GM21447 (cell line): ENCODE measurements around the gene SPTLC1.
"Not testable (repeated sequence)": the region's sequence is repeated elsewhere in the genome, so short reads cannot be mapped to it uniquely, and the experiment has no call there.

Source experiments
- ATAC-seq: cut with Tn5 transposase; IDR thresholded peaks from one replicate; pipeline ENCODE4 v1.9.1; 2021; ENCODE audit not compliant: unreplicated experiment

The SPTLC1 gene

GRCh38 chr9:92035687-92036410 lies 79.4 kb downstream of the SPTLC1 start:
- no peak for ATAC-seq

DNA sequence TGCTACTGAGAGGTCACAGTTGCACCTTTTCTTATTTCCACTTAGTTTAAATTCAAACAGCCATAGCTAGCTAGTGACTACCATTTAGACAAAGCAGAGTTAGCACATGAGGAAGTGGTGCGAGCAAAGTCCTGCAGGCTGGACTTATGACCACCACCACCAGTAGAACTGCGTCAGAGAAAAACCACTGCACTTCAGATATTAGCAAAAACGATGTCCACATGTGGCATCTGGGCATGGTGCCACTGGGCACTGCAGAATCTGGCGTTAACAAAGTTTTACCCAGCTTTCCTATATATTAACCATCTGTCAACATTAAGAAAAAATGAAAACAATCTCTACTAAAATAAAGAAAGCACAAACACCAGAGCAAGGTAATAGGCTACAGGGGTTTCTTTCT lies 80.1 kb downstream of the SPTLC1 start:
- ATAC-seq, result no peak

- no peak for ATAC-seq
Measured at GRCh38 chr9:92033991-92034390, 81.2 kb downstream of the SPTLC1 start.

DNA sequence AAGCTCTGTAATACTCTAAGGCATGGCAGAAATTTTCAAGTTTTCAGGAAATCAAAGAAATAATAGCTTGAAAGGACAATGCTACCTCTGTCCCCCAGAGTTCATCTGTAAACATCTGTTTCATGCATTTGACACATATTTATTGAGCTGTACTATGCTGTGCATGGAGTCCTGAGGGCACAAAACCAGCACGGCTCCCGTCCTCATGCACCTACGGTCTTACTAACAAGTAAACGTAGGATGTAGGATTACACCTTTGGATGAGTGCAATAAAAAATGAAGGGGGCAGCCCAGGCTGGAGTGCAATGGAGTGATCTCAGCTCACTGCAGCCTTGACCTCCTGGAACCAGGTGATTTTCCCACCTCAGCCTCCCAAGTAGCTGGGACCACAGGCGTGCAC lies 81.9 kb downstream of the SPTLC1 start:
- no peak for ATAC-seq

GRCh38 chr9:92032891-92033290 lies 82.3 kb downstream of the SPTLC1 start:
- no peak for ATAC-seq

DNA sequence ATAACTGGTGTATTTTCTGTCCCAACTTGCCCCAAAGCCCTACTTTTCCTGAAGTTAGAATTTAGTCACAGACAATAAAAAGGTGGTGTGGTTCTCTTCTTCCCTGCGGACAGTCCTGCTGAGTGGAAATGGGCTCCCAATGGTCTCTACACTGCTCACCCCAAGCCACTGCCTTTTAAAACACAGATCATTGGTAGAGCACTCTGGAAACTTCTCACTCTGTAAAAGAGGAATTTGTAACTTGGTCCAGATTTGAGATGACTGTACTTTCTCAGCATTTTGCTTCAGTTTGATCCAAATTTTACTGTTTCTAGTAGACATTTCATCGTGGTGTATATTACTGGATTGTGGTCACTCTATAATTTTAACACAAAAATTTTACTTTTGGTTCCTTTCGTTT lies 84.8 kb downstream of the SPTLC1 start:
- no peak for ATAC-seq

DNA sequence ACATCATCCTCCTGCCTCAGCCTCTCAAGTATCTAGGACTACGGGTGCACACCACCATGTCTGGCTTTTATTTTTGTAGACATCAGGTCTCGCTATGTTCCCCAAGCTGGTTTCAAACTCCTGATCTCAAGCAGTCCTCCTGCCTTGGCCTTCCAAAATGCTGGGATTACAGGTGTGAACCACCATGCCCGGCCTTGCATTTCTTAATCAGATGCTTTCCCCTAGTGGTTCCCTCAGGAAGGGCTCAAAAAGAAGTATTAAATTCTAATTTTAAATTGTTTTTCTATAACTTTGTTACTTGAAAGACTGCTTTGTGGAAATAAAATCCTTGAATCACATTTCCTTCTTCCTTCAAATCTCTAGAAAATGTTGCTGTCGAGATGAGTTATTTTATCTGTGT lies 85.7 kb downstream of the SPTLC1 start:
- no peak for ATAC-seq

- ATAC-seq, result no peak
Measured at GRCh38 chr9:92026206-92027002, 88.8 kb downstream of the SPTLC1 start.

DNA sequence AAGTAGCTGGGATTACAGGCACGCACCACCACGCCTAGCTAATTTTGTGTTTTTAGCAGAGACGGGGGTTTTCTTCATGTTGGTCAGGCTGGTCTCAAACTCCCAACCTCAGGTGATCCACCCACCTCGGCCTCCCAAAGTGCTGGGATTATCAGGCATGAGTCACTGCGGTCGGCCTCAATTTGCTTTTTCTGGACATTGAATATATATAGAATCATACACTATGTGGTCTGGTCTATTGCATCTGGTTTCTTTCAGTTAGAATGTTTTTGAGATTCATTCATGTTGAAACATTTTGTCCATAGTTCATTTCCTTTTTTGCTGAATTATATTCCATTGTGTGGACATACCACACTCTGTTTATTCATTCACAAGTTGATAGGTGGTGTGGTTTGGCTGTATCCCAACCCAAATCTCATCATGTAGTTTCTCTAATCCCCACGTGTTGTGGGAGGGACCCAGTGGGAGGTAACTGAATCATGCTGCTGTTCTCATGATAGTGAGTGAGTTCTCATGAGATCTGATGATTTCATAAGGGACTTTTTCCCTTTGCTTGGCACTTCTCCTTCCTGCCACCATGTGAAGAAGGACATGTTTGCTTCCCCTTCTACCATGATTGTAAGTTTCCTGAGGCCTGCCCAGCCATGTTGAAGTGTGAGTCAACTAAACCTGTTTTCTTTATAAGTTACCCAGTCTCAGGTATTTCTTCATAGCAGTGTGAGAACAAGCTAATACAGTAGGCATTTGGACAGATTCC lies 93.2 kb downstream of the SPTLC1 start:
- not testable (repeated sequence) for ATAC-seq

DNA sequence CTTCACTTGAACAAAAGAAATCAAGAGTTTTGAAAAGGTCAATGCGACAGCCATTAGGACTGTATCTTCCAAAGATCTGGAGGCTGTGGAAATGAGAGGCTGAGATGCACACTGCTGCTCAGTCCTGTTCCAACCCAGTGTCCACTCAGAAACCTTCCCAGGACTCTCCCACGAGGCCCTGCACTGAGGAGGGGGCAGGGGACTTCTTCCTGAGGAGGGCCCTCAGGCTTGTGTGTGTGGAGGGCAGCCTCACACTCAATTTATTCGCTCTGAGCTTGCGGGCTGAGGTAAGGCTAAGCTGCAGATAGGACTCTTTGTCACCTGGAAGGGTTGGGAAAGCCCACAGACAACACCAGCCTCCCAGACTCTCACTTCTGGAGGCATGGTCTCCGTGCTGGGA lies 95.6 kb downstream of the SPTLC1 start:
- no peak for ATAC-seq

- ATAC-seq, result no peak
Measured at GRCh38 chr9:92010705-92011536, 104.3 kb downstream of the SPTLC1 start.

DNA sequence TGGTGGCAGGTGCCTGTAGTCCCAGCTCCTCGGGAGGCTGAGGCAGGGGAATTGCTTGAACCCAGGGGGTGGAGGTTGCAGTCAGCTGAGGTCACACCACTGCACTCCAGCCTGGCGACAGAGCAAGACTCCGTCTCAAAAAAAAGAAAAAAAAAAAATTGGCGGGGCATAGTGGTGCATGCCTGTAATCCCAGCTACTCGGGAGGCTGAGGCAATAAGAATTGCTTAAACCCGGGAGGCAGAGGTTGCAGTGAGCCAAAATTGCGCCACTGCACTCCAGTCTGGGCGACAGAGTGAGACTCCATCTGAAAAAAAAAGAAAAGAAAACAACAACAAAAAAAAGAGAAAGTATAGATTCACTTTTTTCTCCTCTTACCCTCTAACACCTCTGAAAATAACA lies 105.0 kb downstream of the SPTLC1 start:
- not testable (repeated sequence) for ATAC-seq

- ATAC-seq, result no peak
Measured at GRCh38 chr9:92008041-92008440, 107.2 kb downstream of the SPTLC1 start.

DNA sequence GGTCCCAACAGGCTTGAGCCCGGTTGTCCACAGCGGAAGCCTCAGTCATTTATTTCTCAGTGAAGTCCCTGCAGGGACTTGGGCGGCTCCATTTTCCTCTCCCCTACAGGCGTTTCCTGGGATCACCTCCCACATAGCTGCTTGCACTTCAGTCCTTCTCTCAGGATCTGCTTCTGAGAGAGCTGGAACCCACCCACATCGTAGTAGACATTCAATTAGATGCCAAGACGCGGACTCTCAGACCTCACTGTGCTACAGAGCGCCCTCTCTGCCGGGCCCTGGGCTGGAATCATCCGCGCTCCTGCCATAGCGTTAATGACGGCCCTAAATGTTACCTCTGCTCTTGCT lies 111.2 kb downstream of the SPTLC1 start:
- ATAC-seq, result no peak

- ATAC-seq, result no peak
Measured at GRCh38 chr9:92003308-92004044, 111.7 kb downstream of the SPTLC1 start.

- ATAC-seq, result not testable (repeated sequence)
Measured at GRCh38 chr9:92001948-92002347, 113.3 kb downstream of the SPTLC1 start.

- no peak for ATAC-seq
Measured at GRCh38 chr9:92001244-92001643, 114.0 kb downstream of the SPTLC1 start.

GRCh38 chr9:91995000-91995655 lies 120.1 kb downstream of the SPTLC1 start:
- ATAC-seq, result no peak

DNA sequence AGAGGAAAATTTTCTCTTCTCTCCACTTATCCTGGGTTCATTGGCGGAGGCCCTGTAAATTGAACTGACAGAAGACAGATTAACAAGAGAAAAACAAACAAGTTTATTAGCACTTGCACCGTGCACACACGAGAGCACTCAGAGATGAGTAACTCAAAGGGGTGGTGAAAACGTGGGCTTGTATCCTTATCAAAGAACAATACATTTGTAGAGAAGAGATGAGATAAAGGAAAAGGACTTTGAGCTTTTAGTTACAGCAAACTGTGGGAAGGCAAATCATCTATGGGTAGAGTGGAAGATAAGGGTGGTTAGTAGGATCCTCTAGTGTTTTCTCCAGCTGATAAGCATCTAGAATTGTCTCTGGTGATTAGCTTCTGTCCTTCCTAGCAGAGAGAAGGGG lies 120.8 kb downstream of the SPTLC1 start:
- ATAC-seq, result no peak
